Ovary (tissue), 9 donors: Measurements from ENCODE around the gene NPC2. TPM values are rescaled to one million over a fixed set of nuclear protein-coding genes. Genes with fewer than 3 reads are reported as not detected.
A peak's percentile ranks its signal among the peaks of the same experiment; 100 is the strongest.

Experiments
- DNase-seq, 5 donors: peaks; one replicate each; pipeline ENCODE4 v3.0.0-alpha.2; 2019 to 2020
- H3K27ac ChIP-seq, 2 donors: fragments of 200-600 bp; one replicate each; pipeline versions ENCODE4 v1.5.1 to v1.8.0; 2019 to 2022
- H3K27me3 ChIP-seq: fragments of 200-600 bp; one replicate; pipeline ENCODE4 v1.8.0; 2022
- H3K36me3 ChIP-seq: fragments of 200-600 bp; sonication (generic); one replicate; pipeline ENCODE4 v1.5.1; 2019
- H3K4me1 ChIP-seq: one replicate; pipeline ENCODE4 v1.8.1; 2013; ENCODE audit warnings: mild to moderate bottlenecking, moderate library complexity; ENCODE audit not compliant: insufficient read depth
- H3K4me3 ChIP-seq: fragments of 200-600 bp; sonication (generic); one replicate; pipeline ENCODE4 v1.5.1; 2017
- H3K9me3 ChIP-seq, 2 donors: fragments of 200-600 bp in 1 of 2; sonication (generic) in 1 of 2; one replicate each; pipeline versions ENCODE4 v1.5.1 to v1.8.1; 2013 to 2019; ENCODE audit warnings: mild to moderate bottlenecking in 1 of 2, moderate library complexity in 1 of 2
- EP300 ChIP-seq: sonication (generic); formaldehyde crosslinking; IDR thresholded peaks from one replicate; pipeline ENCODE4 v1.6.1; 2017; ENCODE audit warnings: antibody characterized with exemption
- POLR2A ChIP-seq: fragments of 450-650 bp; IDR thresholded peaks from one replicate; pipeline ENCODE4 v1.6.1; 2017; ENCODE audit warnings: antibody characterized with exemption, mild to moderate bottlenecking, moderate library complexity
- WGBS, 3 donors: extraction: QIAGEN DNeasy Blood & Tissue Kit in 1 of 3; methylation state at CpG; one replicate each; pipeline versions ENCODE4 v1.1.5 to v1.1.7; 2013 to 2017; 5-methylcytosine and 5-hydroxymethylcytosine counted together
- intact Hi-C, 4 donors: fragments of 100-400 bp; cut with DNase I; formaldehyde crosslinking; loops; one replicate each; pipeline versions ENCODE4 v1.11.0 to v1.15.1; 2022 to 2023
- polyA plus RNA-seq, 2 donors: library from polyadenylated mRNA; stranded (reverse); fragments of 200-250 nt in 1 of 2; fragments of 350-450 nt in 1 of 2; fragmentation: Illumina TruSeq in 1 of 2; extraction: RNeasy Lipid Tissue Mini Kit (QIAGEN cat#74804) in 1 of 2; gene quantifications; one replicate each; pipeline ENCODE4 v1.2.3, GENCODE V29; 2013 to 2014
- total RNA-seq, 7 donors: library from RNA; depleted of rRNA in 2 of 7; stranded (reverse); fragments of >200 nt in 2 of 7; fragmentation: NEBNext Ultra II Directional in 3 of 7; extraction: Animal tissue kit (Norgen Biotek cat#: 25700) in 3 of 7; gene quantifications; one replicate each; pipeline versions ENCODE4 v1.1.0 to v1.2.4, GENCODE V29; 2016 to 2023
- TF ChIP-seq, protein P1 (sequence below), 3 donors: fragments of 450-650 bp in 2 of 3; fragments of 200-600 bp in 1 of 3; IDR thresholded peaks; one replicate each; pipeline versions ENCODE4 v1.5.1 to v1.8.0; 2016 to 2022; ENCODE audit warnings: antibody characterized with exemption in 3 of 3, mild to moderate bottlenecking in 1 of 3
- donor health status: DM: no; HTN: no; CAD: no; lungs with moderate emphysema.
- donor health status: DM: no; HTN: no; CAD: no.
- donor health status: Bipolar disorder and iron deficiency.
- donor health status: DM: yes; HTN: yes; CAD: no.
- donor health status: DM: no; HTN: no; CAD: no.
- donor health status: DM: yes; HTN: yes; CAD: no.

The NPC2 gene
- total and polyA plus RNA-seq, 9 donors = 175 to 506 (median 243) TPM

DNA sequence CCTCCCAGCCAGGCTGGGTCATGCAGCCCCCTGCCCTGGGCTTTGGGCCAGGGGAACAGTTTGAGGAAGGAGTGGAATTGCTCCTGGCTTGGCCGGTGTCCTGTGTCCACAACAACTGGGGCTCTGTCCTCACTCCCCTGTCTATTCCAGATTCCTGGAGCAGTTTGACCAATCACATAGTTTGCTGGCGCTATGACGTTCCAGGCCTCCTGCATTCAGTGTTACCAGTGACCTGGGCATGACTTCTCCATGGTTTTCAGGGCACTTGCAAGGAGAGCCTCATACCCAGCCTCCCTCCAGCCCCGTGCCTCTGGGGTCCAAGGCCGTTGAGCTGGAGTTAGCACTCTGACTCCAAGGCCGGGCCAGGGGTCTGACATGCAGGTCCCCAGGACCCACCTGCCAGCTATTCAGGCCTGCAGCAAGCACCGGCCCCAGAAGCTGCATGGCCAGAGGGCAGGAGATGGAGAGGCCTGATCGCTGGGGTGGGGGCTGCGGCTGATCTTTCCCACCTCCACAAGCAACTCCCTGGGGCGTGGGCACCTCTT lies 34.7 kb upstream of the NPC2 start:
- WGBS, 3 donors = 77 to 84% (median 80%) methylated on average over 10 of the region's 10 CpGs
- no peak overlapping the region for H3K27ac ChIP-seq
- intact Hi-C loops = no loop called here

DNA sequence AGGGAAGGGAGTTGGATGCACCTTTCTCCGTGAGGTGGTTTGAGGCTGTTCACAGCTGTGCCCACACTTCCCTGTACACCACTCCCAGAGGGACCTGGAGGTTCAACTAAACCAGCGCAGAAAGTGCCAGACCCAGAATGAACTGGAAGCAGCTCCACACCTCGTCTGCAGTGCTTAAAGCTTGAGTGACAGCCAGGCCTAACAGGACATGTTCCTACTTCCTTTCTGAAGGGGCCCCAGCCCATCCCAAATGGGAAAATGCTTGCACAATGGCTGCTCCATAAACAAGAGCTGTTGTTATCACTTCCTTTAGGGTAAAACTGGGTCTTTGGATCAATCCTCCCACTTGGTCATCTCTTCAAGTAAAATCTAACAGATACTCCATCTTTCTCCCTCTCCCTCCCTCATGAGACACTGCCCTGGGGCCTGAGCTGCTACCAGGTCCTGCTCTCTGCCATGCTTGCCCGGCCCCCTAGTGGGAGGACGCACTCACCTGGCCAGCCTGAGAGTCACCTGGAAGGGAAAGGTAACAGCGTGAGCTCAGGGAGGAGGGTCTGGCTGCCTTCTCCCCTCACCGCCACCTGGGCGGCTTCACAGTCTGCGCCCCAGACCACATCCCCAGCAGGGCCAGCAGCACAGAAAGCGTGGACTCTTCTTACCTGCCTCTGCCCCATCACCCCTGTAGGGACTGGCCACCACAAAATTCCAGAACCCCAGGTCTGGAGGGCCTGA lies 33.9 kb upstream of the NPC2 start:
- WGBS, 3 donors = 87 to 93% (median 90%) methylated on average over 10 of the region's 10 CpGs
- TF ChIP-seq POLR2A (no peak), EP300 (no peak)
- TF ChIP-seq, protein P1, sequence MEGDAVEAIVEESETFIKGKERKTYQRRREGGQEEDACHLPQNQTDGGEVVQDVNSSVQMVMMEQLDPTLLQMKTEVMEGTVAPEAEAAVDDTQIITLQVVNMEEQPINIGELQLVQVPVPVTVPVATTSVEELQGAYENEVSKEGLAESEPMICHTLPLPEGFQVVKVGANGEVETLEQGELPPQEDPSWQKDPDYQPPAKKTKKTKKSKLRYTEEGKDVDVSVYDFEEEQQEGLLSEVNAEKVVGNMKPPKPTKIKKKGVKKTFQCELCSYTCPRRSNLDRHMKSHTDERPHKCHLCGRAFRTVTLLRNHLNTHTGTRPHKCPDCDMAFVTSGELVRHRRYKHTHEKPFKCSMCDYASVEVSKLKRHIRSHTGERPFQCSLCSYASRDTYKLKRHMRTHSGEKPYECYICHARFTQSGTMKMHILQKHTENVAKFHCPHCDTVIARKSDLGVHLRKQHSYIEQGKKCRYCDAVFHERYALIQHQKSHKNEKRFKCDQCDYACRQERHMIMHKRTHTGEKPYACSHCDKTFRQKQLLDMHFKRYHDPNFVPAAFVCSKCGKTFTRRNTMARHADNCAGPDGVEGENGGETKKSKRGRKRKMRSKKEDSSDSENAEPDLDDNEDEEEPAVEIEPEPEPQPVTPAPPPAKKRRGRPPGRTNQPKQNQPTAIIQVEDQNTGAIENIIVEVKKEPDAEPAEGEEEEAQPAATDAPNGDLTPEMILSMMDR (IDR thresholded peaks at IDR 0.05) = no peak
- no peak overlapping the region for H3K27ac ChIP-seq

More for the DNA sequence above, 34.7 kb upstream of the NPC2 start:
- no peaks in the 10 kb centered on the region for H3K36me3 ChIP-seq
- peaks cover 14% of the 10 kb centered on the region for H3K4me1 ChIP-seq
- H3K4me3 ChIP-seq = no peak overlapping the region
- TF ChIP-seq, protein P1 (IDR thresholded peaks at IDR 0.05) = no peak
- TF ChIP-seq POLR2A (no peak), EP300 (no peak)
- H3K27me3 ChIP-seq = no peaks in the 10 kb centered on the region
- no peak for DNase-seq
- no peaks in the 10 kb centered on the region for H3K9me3 ChIP-seq

DNA sequence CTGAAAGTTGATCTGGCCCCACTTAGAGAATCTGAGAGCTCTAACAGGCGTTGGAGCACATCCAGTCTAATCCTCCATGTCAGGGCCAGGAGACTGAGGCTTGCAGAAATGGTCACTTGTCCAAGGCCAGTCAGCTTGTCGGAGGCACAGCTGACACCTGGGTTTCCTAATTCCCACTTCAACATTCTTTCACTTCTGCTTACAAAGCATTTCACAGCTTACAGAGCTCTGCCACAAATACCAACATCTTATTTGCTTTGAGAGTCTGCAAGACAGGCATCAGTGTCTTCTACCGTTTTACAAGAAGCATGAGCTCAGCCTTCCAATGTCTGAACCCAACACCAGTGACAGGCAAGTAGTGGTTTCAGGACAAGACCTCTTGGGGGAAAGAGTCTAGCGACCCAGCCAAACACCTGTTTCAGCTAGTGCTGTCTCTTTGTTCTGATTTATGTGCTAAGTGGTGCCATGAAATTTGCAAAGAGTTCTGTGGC lies 32.3 kb upstream of the NPC2 start:
- WGBS, 3 donors = 42 to 48% (median 44%) methylated on average over 4 of the region's 4 CpGs

More for the DNA sequence above, 33.9 kb upstream of the NPC2 start:
- Histone ChIP-seq H3K9me3 (no peaks in the 10 kb centered on the region), H3K36me3 (no peaks in the 10 kb centered on the region), H3K27me3 (no peaks in the 10 kb centered on the region), H3K4me3 (no peak overlapping the region), H3K4me1 (peaks cover 14% of the 10 kb centered on the region)
- intact Hi-C loops = no loop called here
- DNase-seq = no peak

DNA sequence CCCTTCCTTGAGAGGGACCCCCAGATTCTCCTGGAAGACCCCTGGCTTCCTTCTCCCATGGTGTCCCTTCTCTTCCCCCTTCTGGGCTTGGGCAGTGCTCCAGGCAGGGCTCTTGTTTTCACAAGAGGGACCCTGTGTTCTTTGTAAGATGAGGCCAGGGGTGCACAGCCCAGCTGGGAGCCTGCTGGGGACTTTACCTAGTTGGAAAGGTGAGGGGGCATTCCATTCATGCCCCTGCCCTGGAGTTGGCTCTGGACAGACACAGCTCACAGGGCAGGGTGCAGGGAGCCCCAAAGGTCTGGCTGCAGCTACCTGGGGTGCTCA lies 31.7 kb upstream of the NPC2 start:
- no peak for TF ChIP-seq EP300
- TF ChIP-seq, protein P1 (IDR thresholded peaks at IDR 0.05) = no peak
- TF ChIP-seq POLR2A = no peak
- Histone ChIP-seq H3K4me3 (no peak overlapping the region), H3K27me3 (no peaks in the 10 kb centered on the region), H3K9me3 (no peaks in the 10 kb centered on the region), H3K4me1 (peaks cover 14% of the 10 kb centered on the region), H3K36me3 (no peaks in the 10 kb centered on the region), H3K27ac (peak overlapping the region; percentile 49 to 69)
- no peak for DNase-seq
- intact Hi-C loops = no loop called here

More for the DNA sequence above, 32.3 kb upstream of the NPC2 start:
- TF ChIP-seq EP300 = no peak
- TF ChIP-seq, protein P1 (IDR thresholded peaks at IDR 0.05) = no peak
- no peak for TF ChIP-seq POLR2A
- Histone ChIP-seq H3K4me1 (peaks cover 14% of the 10 kb centered on the region), H3K27ac (peak overlapping the region in 1 of 2 donors; percentile 49), H3K27me3 (no peaks in the 10 kb centered on the region), H3K4me3 (no peak overlapping the region), H3K9me3 (no peaks in the 10 kb centered on the region), H3K36me3 (no peaks in the 10 kb centered on the region)
- intact Hi-C loops = no loop called here
- DNase-seq = no peak
